ENCODE measurements around the gene GNS. TPM values are rescaled to one million over a fixed set of nuclear protein-coding genes. Genes with fewer than 3 reads are reported as not detected.
"Not testable (repeated sequence)": the region's sequence is repeated elsewhere in the genome, so short reads cannot be mapped to it uniquely, and the experiment has no call there.

Gene GNS
- polyA plus RNA-seq, 3 donors from 2014 or later: 64.5 to 113 (median 109) TPM

DNA sequence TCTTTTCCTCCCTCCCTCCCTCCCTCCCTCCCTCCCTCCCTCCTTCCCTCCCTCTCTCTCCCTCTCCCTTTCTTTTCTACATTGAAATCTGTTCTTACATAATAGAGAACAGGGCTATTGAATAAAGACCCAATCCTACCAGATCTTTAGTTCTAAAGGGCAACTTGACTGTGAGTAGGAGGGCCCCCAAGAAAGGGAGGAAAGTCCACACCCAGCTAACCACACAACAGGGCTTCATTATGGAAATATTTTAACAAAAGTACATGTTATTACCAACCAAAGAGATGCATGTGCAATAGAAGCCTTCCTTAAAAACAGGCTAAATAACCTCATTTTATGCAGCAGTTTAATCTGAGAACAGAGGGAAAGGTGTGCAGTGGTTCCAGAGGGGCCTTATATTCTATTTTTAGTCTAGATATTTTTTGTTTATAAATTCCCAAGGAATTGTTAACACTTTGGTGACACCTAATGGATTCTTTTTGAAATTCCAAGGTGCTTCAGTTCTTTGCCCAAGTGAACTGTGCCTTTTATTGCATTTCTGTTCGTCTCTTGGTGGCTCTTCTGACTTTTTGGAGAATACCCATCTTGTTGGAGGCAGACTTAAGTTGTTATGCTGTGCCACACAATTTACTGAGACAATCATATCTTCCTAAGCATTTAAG, 63.0 kb downstream of the GNS start:
- peak overlapping the region; percentile 64 to 92 (median 80) for H3K27ac Mint-ChIP-seq
- H3K27me3 Mint-ChIP-seq (ENCODE audit: low read depth in 3 of 3): peaks cover 2 to 9% (median 3%) of the 10 kb centered on the region in 3 donors
- no peak for DNase-seq
- H3K4me3 Mint-ChIP-seq: no peak overlapping the region
- H3K4me1 Mint-ChIP-seq: peaks cover 63 to 78% of the 10 kb centered on the region in 2 donors
- H3K36me3 Mint-ChIP-seq: peaks cover 27 to 41% (median 40%) of the 10 kb centered on the region in 3 donors
- H3K9me3 Mint-ChIP-seq: no peaks in the 10 kb centered on the region

DNA sequence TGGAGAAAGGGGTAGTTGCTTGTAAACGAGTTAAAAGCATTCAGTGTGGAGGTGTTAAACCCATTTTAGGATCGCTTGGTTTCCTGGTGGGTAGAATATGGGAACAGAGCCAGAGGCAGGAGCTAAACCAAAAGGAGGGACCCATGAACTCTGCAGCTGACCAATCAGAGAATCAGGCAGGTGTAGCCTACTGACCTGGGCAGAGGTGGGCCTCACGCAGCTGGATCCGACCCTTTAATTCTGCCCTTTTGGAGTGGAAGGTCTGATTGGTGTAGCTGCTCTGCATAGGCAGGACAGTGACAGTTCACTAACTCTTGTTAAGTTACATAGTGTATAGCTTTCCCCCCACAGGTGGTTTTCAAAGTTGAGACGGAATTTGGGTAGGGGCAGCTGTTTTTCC, 63.7 kb downstream of the GNS start:
- H3K4me1 Mint-ChIP-seq: peaks cover 57 to 73% of the 10 kb centered on the region in 2 donors
- H3K36me3 Mint-ChIP-seq: peaks cover 27 to 42% (median 41%) of the 10 kb centered on the region in 3 donors
- peaks cover 2 to 9% (median 3%) of the 10 kb centered on the region in 3 donors for H3K27me3 Mint-ChIP-seq (ENCODE audit: low read depth in 3 of 3)
- H3K4me3 Mint-ChIP-seq: no peak overlapping the region
- peak overlapping the region; percentile 27 to 92 (median 69) for H3K27ac Mint-ChIP-seq
- DNase-seq: no peak
- no peaks in the 10 kb centered on the region for H3K9me3 Mint-ChIP-seq

DNA sequence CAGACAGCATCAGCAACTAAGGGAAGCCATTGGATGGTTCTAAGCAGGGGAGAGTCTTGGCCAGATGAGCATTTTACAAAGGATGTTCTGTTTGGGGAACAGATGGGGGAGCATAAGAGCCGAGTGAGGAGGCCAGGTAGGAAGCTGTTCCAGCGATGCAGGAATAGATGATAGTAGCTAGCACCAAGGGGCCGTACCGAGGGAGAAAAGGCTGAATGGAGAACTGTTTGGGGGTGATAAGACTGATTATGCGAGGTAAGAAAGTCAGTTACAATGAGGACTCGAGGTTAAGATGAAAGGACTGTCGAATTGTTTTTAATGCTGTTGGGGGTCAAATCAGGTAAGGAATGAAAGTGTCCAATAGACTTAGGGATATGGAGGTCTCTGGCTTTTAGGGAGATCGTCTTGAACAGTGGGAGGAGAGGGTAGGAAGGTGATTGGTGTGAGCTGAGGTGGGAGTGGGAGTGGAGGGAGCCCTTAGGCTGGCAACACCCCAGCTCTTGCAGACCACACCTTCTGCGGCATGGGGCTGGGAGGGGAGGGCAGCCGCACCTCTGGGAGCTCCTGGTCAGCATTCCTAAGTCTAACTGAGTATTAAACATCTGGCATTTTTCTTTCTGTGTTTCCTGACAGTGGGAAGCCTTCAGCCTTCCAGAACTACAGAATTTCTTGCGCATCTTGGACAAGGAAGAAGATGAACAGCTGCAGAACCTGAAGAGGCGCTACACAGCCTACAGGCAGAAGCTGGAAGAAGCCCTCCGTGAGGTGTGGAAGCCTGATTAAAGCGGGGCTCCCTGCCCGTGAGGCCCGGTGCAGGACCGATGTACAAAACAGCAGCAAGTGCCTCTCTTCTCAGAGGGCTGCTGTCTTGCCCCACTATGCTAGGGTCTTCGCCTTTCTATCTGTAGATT, 64.8 kb downstream of the GNS start:
- Mint-ChIP-seq H3K4me1 (peaks cover 49 to 65% of the 10 kb centered on the region in 2 donors), H3K27me3 (ENCODE audit: low read depth in 3 of 3) (peaks cover 2 to 9% (median 3%) of the 10 kb centered on the region in 3 donors), H3K27ac (peak overlapping the region; percentile 53 to 80 (median 70)), H3K4me3 (no peak overlapping the region), H3K9me3 (no peaks in the 10 kb centered on the region), H3K36me3 (peaks cover 23 to 38% (median 37%) of the 10 kb centered on the region in 3 donors)
- DNase-seq: no peak

- Mint-ChIP-seq H3K4me3 (no peak overlapping the region), H3K27me3 (ENCODE audit: low read depth in 3 of 3) (peaks cover 0 to 3% (median 2%) of the 10 kb centered on the region in 3 donors), H3K4me1 (peaks cover 60 to 73% of the 10 kb centered on the region in 2 donors), H3K36me3 (peaks cover 29 to 51% (median 34%) of the 10 kb centered on the region in 3 donors), H3K9me3 (no peaks in the 10 kb centered on the region), H3K27ac (peak overlapping the region; percentile 38 to 80 (median 76))
- no peak for DNase-seq
Measured at GRCh38 chr12:64691795-64692583, 67.2 kb downstream of the GNS start.

DNA sequence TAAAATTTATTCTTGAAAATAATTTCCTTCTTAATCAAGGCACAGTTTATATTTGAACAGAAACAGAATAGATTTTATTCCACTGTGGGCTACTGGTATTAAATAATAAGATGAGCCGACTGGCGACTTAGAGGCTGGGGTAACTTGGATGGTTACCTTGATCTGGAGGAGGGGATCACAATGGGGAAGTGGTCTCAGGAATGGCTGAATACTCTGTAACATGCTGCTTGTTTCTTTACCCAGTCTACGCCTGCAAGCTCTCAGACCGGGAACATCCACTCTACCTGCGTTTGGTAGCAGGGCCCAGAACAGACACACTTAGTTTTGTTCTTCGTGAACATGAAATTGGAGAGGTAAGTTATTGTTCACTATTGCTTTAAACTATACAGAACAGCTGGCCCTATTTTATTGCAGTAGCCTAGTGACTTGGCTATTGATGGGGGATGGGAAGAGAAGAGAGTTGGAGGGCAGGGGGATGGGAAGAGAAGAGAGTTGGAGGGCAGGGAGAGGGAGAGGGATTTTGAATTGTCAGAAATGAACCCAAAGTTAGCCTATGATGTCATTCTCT, 67.9 kb downstream of the GNS start:
- peaks cover 0 to 3% (median 2%) of the 10 kb centered on the region in 3 donors for H3K27me3 Mint-ChIP-seq (ENCODE audit: low read depth in 3 of 3)
- peak overlapping the region; percentile 38 to 80 (median 64) for H3K27ac Mint-ChIP-seq
- DNase-seq: no peak
- no peaks in the 10 kb centered on the region for H3K9me3 Mint-ChIP-seq
- no peak overlapping the region for H3K4me3 Mint-ChIP-seq
- H3K4me1 Mint-ChIP-seq: peaks cover 53 to 72% of the 10 kb centered on the region in 2 donors
- peaks cover 29 to 48% (median 32%) of the 10 kb centered on the region in 3 donors for H3K36me3 Mint-ChIP-seq

DNA sequence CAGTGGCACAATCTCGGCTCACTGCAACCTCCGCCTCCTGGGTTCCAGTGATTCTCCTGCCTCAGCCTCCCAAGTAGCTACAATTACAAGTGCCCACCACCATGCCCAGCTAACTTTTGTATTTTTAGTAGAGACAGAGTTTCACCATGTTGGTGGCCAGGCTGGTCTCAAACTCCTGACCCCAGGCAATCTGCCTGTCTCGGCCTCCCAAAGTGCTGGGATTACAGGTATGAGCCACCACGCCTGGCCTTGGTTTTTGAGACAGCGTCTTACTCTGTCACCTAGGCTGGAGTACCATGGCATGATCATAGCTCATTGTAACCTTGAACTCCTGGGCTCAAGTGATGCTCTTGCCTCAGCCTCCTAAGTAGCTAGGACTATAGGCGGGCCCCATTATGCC, 69.0 kb downstream of the GNS start:
- Mint-ChIP-seq H3K36me3 (peaks cover 32 to 56% (median 32%) of the 10 kb centered on the region in 3 donors), H3K4me1 (peaks cover 53 to 71% of the 10 kb centered on the region in 2 donors), H3K27ac (peak overlapping the region in 2 of 6 donors; percentile 51 to 60)
- H3K9me3 Mint-ChIP-seq; H3K27me3 Mint-ChIP-seq (ENCODE audit: low read depth in 3 of 3); H3K4me3 Mint-ChIP-seq; DNase-seq: not testable (repeated sequence)

- Mint-ChIP-seq H3K4me3 (no peak overlapping the region), H3K27ac (peak overlapping the region; percentile 73 to 89 (median 84)), H3K4me1 (peaks cover 57 to 74% of the 10 kb centered on the region in 2 donors), H3K27me3 (ENCODE audit: low read depth in 3 of 3) (peaks cover 6 to 11% (median 6%) of the 10 kb centered on the region in 3 donors), H3K9me3 (no peaks in the 10 kb centered on the region), H3K36me3 (peaks cover 24 to 51% (median 30%) of the 10 kb centered on the region in 3 donors)
- DNase-seq: no peak
Measured at GRCh38 chr12:64688715-64689114, 70.5 kb downstream of the GNS start.

- no peak for DNase-seq
- peak overlapping the region; percentile 73 to 89 (median 86) for H3K27ac Mint-ChIP-seq
- peaks cover 60 to 75% of the 10 kb centered on the region in 2 donors for H3K4me1 Mint-ChIP-seq
- peaks cover 25 to 49% (median 31%) of the 10 kb centered on the region in 3 donors for H3K36me3 Mint-ChIP-seq
- H3K9me3 Mint-ChIP-seq: no peaks in the 10 kb centered on the region
- peaks cover 7 to 13% (median 9%) of the 10 kb centered on the region in 3 donors for H3K27me3 Mint-ChIP-seq (ENCODE audit: low read depth in 3 of 3)
- H3K4me3 Mint-ChIP-seq: peak overlapping the region in 2 of 5 donors; percentile 5 to 50
Measured at GRCh38 chr12:64688219-64688618, 71.0 kb downstream of the GNS start.

GRCh38 chr12:64687816-64688215, 71.4 kb downstream of the GNS start:
- H3K36me3 Mint-ChIP-seq: peaks cover 25 to 49% (median 27%) of the 10 kb centered on the region in 3 donors
- peaks cover 7 to 15% (median 9%) of the 10 kb centered on the region in 3 donors for H3K27me3 Mint-ChIP-seq (ENCODE audit: low read depth in 3 of 3)
- H3K9me3 Mint-ChIP-seq: no peaks in the 10 kb centered on the region
- H3K27ac Mint-ChIP-seq: peak overlapping the region; percentile 73 to 89 (median 86)
- peaks cover 62 to 79% of the 10 kb centered on the region in 2 donors for H3K4me1 Mint-ChIP-seq
- H3K4me3 Mint-ChIP-seq: peak overlapping the region in 1 of 5 donors; percentile 50
- DNase-seq: no peak

GRCh38 chr12:64685605-64686004, 73.6 kb downstream of the GNS start:
- H3K9me3 Mint-ChIP-seq: no peaks in the 10 kb centered on the region
- peak overlapping the region; percentile 7 to 76 (median 21) for H3K4me3 Mint-ChIP-seq
- no peak for DNase-seq
- peak overlapping the region; percentile 90 to 100 (median 94) for H3K27ac Mint-ChIP-seq
- peaks cover 9 to 21% (median 10%) of the 10 kb centered on the region in 3 donors for H3K27me3 Mint-ChIP-seq (ENCODE audit: low read depth in 3 of 3)
- H3K36me3 Mint-ChIP-seq: peaks cover 13 to 41% (median 21%) of the 10 kb centered on the region in 3 donors
- H3K4me1 Mint-ChIP-seq: peaks cover 73 to 85% of the 10 kb centered on the region in 2 donors

- peak overlapping the region in 4 of 5 donors; percentile 55 to 81 (median 72) for H3K4me3 Mint-ChIP-seq
- peaks cover 13 to 41% (median 21%) of the 10 kb centered on the region in 3 donors for H3K36me3 Mint-ChIP-seq
- peaks cover 9 to 24% (median 10%) of the 10 kb centered on the region in 3 donors for H3K27me3 Mint-ChIP-seq (ENCODE audit: low read depth in 3 of 3)
- peaks cover 78 to 91% of the 10 kb centered on the region in 2 donors for H3K4me1 Mint-ChIP-seq
- no peaks in the 10 kb centered on the region for H3K9me3 Mint-ChIP-seq
- DNase-seq: no peak
- peak overlapping the region; percentile 90 to 100 (median 94) for H3K27ac Mint-ChIP-seq
Measured at GRCh38 chr12:64685050-64685449, 74.2 kb downstream of the GNS start.

GRCh38 chr12:64683816-64684543, 75.2 kb downstream of the GNS start:
- H3K27me3 Mint-ChIP-seq (ENCODE audit: low read depth in 3 of 3): peaks cover 9 to 30% (median 10%) of the 10 kb centered on the region in 3 donors
- peak overlapping the region; percentile 68 to 81 (median 76) for H3K4me3 Mint-ChIP-seq
- no peak for DNase-seq
- peak overlapping the region; percentile 94 to 100 (median 95) for H3K27ac Mint-ChIP-seq
- peaks cover 13 to 40% (median 20%) of the 10 kb centered on the region in 3 donors for H3K36me3 Mint-ChIP-seq
- no peaks in the 10 kb centered on the region for H3K9me3 Mint-ChIP-seq
- H3K4me1 Mint-ChIP-seq: peaks cover 87 to 96% of the 10 kb centered on the region in 2 donors

All from immature natural killer cell (primary cell).